ENCODE results near the gene CUX1. TPM values are rescaled to one million over a fixed set of nuclear protein-coding genes. Genes with fewer than 3 reads are reported as not detected.

The CUX1 gene
- total and polyA plus RNA-seq, 2 of the 13 experiments (the other 11 are each of a cell fraction or from before 2014, with no cell fraction given) = 13.7 to 14.9 TPM

DNA sequence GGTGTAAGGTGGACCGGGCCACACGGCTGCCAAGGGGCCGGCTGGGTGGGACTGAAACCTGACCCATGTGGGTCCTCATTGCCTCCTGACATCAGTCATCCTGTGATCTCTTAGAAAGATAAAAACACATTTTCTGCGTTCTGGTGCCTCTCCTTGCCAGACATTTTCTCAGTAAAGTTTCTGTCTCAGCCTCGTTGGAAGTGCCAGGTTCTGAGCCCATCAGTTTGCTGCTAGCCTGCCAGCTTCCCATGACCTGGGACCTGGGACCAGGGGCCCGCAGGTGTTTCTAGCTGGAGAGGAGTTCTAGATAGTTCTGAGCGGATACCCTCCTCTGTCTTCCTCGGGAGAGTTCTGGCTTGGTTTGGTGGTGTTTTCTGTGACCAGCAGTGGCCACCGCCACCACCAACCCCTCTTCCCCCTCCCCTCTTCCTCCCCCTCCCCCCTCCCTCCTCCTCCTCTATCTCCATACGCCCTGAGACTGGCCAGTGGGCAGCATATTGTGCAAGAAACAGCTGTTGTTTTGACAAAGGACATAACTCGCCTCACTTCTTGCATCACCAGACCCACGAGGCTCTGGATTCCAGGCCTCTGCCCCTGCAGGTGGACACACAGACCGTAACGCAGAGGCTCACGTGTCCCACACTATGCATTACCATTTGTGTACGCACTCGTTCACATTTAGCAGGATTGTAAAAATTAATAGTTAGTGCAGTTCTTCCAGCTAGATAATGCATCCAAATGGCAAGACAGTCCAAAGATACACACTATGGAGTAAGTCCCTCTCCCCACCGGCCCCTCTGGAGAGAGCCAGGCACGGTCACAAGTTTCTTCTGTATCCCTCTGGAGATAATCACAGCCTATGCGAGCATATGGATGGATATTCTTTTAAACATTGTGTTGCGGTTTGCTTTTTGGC is 94.6 kb downstream of the CUX1 start:
- DNase-seq (ENCODE audit: low spot score) (peak; percentile 63), ATAC-seq (peak; percentile 54), FAIRE-seq (no peak)
- in situ Hi-C loops (cut with HindIII; ENCODE audit: extremely low pct_ligation_motif_present, low pct_unique_long_range_greater_than_20kb) = no loop called here
- CTCF ChIA-PET (ENCODE audit: low intra/inter-chr PET ratio, low total read pairs) = no interaction called here
- peaks cover 8 to 15% of the 10 kb centered on the region in 2 experiments; a peak in 4 of 5 replicates for H3K36me3 ChIP-seq (replicated peaks in 1 of 2; ENCODE audit: control insufficient read depth in 1 of 2, insufficient read depth in 2 of 2, low read length in 2 of 2)
- H3K27me3 ChIP-seq (ENCODE audit: control insufficient read depth in 1 of 2, insufficient read depth in 2 of 2, low read length in 2 of 2) = no peaks in the 10 kb centered on the region
- H3K27ac ChIP-seq (ENCODE audit: extremely low read length, insufficient read depth, low read length) = no peak overlapping the region
- no peak overlapping the region for H3K4me2 ChIP-seq (ENCODE audit: low read depth, low read length)
- no TSS peak for BruUV-seq (replicated peaks)
- 81% methylated on average over 21 of the region's 21 CpGs for WGBS (ENCODE audit: low lambda C conversion rate)
- POLR2A ChIA-PET = no interaction called here
- H4K20me1 ChIP-seq (ENCODE audit: insufficient read depth, low read length) = peaks cover 19% of the 10 kb centered on the region
- H3K9me3 ChIP-seq (ENCODE audit: low read length) = no peaks in the 10 kb centered on the region
- no peak overlapping the region for H3K9ac ChIP-seq (ENCODE audit: insufficient read depth, low read depth, low read length)
- H3K4me3 ChIP-seq (replicated peaks in 1 of 3; ENCODE audit: insufficient read depth in 1 of 3, low read depth in 2 of 3, low read length in 3 of 3) = no peak overlapping the region
- no peak overlapping the region for H2AFZ ChIP-seq (ENCODE audit: low read length)
- H3K79me2 ChIP-seq (ENCODE audit: insufficient read depth, low read length) = peaks cover 28% of the 10 kb centered on the region
- intact Hi-C loops (cut with micrococcal nuclease; ENCODE audit: unreplicated experiment) = no loop called here
- peaks cover 14% of the 10 kb centered on the region for H3K4me1 ChIP-seq (ENCODE audit: insufficient read depth, low read length)
- TF ChIP-seq SP5 (CRISPR knock-in tag; IDR thresholded peaks at IDR 0.05; ENCODE audit: borderline replicate concordance, low read depth) (no peak), FOSL2 (CRISPR knock-in tag; IDR thresholded peaks at IDR 0.05) (peak; percentile 59; the same call in 1 of the 2 replicates), FOXA3 (CRISPR knock-in tag; IDR thresholded peaks at IDR 0.05) (peak; percentile 60), JUN (CRISPR knock-in tag; IDR thresholded peaks at IDR 0.05) (no peak), CBX5 (CRISPR knock-in tag; IDR thresholded peaks at IDR 0.05; ENCODE audit: borderline replicate concordance) (0 out of 2 replicates have a peak, but pooled peaks have one; percentile 48), ATF4 (CRISPR knock-in tag; IDR thresholded peaks at IDR 0.05) (peak in 1 of 2 experiments; percentile 95; a peak in 2 of 4 replicates), DMAP1 (CRISPR knock-in tag; IDR thresholded peaks at IDR 0.05) (no peak), THAP11 (CRISPR knock-in tag; IDR thresholded peaks at IDR 0.05) (peak; percentile 53; the same call in 1 of the 2 replicates), REPIN1 (CRISPR knock-in tag; IDR thresholded peaks at IDR 0.05; ENCODE audit: borderline replicate concordance, low read depth) (no peak), HMG20A (CRISPR knock-in tag; IDR thresholded peaks at IDR 0.05; ENCODE audit: borderline replicate concordance) (0 out of 2 replicates have a peak, but pooled peaks have one; percentile 11), TBL1XR1 (IDR thresholded peaks at IDR 0.05; ENCODE audit: borderline replicate concordance, low read length, partially characterized antibody) (peak; percentile 36), CEBPB (IDR thresholded peaks at IDR 0.05; ENCODE audit: borderline replicate concordance, low read depth, low read length) (peak; percentile 98), GATAD2A (CRISPR knock-in tag; IDR thresholded peaks at IDR 0.05) (peak; percentile 83)
- TF ChIP-seq, protein P1, sequence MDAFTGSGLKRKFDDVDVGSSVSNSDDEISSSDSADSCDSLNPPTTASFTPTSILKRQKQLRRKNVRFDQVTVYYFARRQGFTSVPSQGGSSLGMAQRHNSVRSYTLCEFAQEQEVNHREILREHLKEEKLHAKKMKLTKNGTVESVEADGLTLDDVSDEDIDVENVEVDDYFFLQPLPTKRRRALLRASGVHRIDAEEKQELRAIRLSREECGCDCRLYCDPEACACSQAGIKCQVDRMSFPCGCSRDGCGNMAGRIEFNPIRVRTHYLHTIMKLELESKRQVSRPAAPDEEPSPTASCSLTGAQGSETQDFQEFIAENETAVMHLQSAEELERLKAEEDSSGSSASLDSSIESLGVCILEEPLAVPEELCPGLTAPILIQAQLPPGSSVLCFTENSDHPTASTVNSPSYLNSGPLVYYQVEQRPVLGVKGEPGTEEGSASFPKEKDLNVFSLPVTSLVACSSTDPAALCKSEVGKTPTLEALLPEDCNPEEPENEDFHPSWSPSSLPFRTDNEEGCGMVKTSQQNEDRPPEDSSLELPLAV (CRISPR knock-in tag; conservative IDR thresholded peaks at IDR 0.05; ENCODE audit: low read depth) = no peak
- TF ChIP-seq, protein P2, sequence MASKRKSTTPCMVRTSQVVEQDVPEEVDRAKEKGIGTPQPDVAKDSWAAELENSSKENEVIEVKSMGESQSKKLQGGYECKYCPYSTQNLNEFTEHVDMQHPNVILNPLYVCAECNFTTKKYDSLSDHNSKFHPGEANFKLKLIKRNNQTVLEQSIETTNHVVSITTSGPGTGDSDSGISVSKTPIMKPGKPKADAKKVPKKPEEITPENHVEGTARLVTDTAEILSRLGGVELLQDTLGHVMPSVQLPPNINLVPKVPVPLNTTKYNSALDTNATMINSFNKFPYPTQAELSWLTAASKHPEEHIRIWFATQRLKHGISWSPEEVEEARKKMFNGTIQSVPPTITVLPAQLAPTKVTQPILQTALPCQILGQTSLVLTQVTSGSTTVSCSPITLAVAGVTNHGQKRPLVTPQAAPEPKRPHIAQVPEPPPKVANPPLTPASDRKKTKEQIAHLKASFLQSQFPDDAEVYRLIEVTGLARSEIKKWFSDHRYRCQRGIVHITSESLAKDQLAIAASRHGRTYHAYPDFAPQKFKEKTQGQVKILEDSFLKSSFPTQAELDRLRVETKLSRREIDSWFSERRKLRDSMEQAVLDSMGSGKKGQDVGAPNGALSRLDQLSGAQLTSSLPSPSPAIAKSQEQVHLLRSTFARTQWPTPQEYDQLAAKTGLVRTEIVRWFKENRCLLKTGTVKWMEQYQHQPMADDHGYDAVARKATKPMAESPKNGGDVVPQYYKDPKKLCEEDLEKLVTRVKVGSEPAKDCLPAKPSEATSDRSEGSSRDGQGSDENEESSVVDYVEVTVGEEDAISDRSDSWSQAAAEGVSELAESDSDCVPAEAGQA (IDR thresholded peaks at IDR 0.05; ENCODE audit: low read depth) = no peak
- TF ChIP-seq, protein P2 (CRISPR knock-in tag; IDR thresholded peaks at IDR 0.05; ENCODE audit: borderline replicate concordance) = no peak
